ENCODE measurements around the gene CRAMP1.

CRAMP1 gene

GRCh38 chr16:1638757-1639156 is 26.6 kb downstream of the CRAMP1 start:
- DNase-seq = no peak

GRCh38 chr16:1639282-1639681 is 27.1 kb downstream of the CRAMP1 start:
- DNase-seq = no peak

GRCh38 chr16:1639860-1640259 is 27.7 kb downstream of the CRAMP1 start:
- no peak for DNase-seq

GRCh38 chr16:1640261-1640941 is 28.2 kb downstream of the CRAMP1 start:
- DNase-seq = no peak

GRCh38 chr16:1641261-1641660 is 29.1 kb downstream of the CRAMP1 start:
- DNase-seq = no peak

GRCh38 chr16:1642148-1642547 is 30.0 kb downstream of the CRAMP1 start:
- no peak for DNase-seq

- DNase-seq = no peak
These were observed 30.6 kb downstream of the CRAMP1 start for GRCh38 chr16:1642753-1643152.

- no peak for DNase-seq
These were observed 31.4 kb downstream of the CRAMP1 start for GRCh38 chr16:1643521-1643920.

- DNase-seq = no peak
These were observed 33.9 kb downstream of the CRAMP1 start for GRCh38 chr16:1645914-1646525.

- no peak for DNase-seq
These were observed 35.7 kb downstream of the CRAMP1 start for GRCh38 chr16:1647856-1648255.

- no peak for DNase-seq
These were observed 38.0 kb downstream of the CRAMP1 start for GRCh38 chr16:1650131-1650530.

GRCh38 chr16:1651094-1651973 is 39.2 kb downstream of the CRAMP1 start:
- no peak for DNase-seq

- DNase-seq = no peak
These were observed 39.8 kb downstream of the CRAMP1 start for GRCh38 chr16:1651974-1652312.

GRCh38 chr16:1653023-1653422 is 40.9 kb downstream of the CRAMP1 start:
- no peak for DNase-seq

- DNase-seq = no peak
These were observed 42.5 kb downstream of the CRAMP1 start for GRCh38 chr16:1654505-1655268.

GRCh38 chr16:1655269-1655807 is 43.2 kb downstream of the CRAMP1 start:
- DNase-seq = no peak

- no peak for DNase-seq
These were observed 44.0 kb downstream of the CRAMP1 start for GRCh38 chr16:1655909-1656807.

- no peak for DNase-seq
These were observed 44.9 kb downstream of the CRAMP1 start for GRCh38 chr16:1656808-1657617.

- no peak for DNase-seq
These were observed 45.7 kb downstream of the CRAMP1 start for GRCh38 chr16:1657841-1658240.

- DNase-seq = no peak
These were observed 46.9 kb downstream of the CRAMP1 start for GRCh38 chr16:1659031-1659430.

- no peak for DNase-seq
These were observed 49.7 kb downstream of the CRAMP1 start for GRCh38 chr16:1661826-1662225.

Data from NCI-H2171 treated with DMSO at 0.1 percent for 48 hours (cell line).